Measurements from ENCODE around the gene MUC5AC. TPM values are rescaled to one million over a fixed set of nuclear protein-coding genes. Genes with fewer than 3 reads are reported as not detected.

The MUC5AC gene
- total and polyA plus RNA-seq, 2 of the 13 experiments (the other 11 are each of a cell fraction or from before 2014, with no cell fraction given), result under 0.01 TPM; not detected in 1

DNA sequence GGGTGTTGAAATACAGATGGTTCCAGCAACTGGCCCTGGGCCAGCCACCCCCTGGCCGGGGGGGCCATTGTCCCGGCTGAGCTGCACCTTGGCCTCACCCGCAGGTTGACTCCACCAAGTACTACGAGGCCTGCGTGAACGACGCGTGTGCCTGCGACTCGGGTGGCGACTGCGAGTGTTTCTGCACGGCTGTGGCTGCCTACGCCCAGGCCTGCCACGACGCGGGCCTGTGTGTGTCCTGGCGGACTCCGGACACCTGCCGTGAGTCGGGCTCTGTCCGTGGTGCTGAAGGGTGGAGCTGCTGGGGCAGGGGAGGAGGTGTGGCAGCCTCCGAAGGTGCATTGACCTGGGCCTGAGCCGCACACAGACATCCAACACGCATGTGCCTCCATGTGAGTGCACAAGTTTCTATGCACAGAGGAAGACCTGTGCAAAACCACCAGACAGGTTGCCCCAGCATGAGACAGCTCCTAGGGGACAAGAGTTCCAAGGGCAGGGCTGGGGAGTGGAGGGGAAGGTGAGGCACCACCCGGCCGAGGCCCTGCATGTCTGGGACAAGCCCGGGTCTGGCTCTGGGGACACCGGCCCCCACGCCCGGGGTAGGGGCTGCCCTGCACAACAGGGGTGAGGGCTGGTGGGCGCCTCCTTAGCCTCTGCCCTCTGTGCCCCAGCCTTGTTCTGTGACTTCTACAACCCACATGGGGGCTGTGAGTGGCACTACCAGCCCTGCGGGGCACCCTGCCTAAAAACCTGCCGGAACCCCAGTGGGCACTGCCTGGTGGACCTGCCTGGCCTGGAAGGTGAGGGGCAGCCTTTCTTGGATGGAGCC, 81.2 kb downstream of the MUC5AC start (continued):
- TF ChIP-seq HOMEZ (CRISPR knock-in tag; IDR thresholded peaks at IDR 0.05; ENCODE audit: low read depth) (no peak), HBP1 (CRISPR knock-in tag; IDR thresholded peaks at IDR 0.05; ENCODE audit: low read depth) (peak; percentile 80), ISL2 (CRISPR knock-in tag; IDR thresholded peaks at IDR 0.05) (no peak), PREB (CRISPR knock-in tag; IDR thresholded peaks at IDR 0.05) (no peak), GTF3A (CRISPR knock-in tag; conservative IDR thresholded peaks at IDR 0.05) (no peak), ZNF772 (CRISPR knock-in tag; IDR thresholded peaks at IDR 0.05) (peak; percentile 54; the same call in 1 of the 2 replicates), HNRNPH1 (optimal IDR thresholded peaks at IDR 0.05; ENCODE audit: low read depth, low read length) (no peak), ZBTB33 (CRISPR knock-in tag; IDR thresholded peaks at IDR 0.05) (0 out of 2 replicates have a peak, but pooled peaks have one; percentile 16), MAFF (IDR thresholded peaks at IDR 0.05; ENCODE audit: low read depth, low read length) (no peak), MIXL1 (CRISPR knock-in tag; IDR thresholded peaks at IDR 0.05) (no peak), ATF5 (CRISPR knock-in tag; IDR thresholded peaks at IDR 0.05; ENCODE audit: low read depth) (no peak), SPEN (CRISPR knock-in tag; IDR thresholded peaks at IDR 0.05; ENCODE audit: low read depth) (0 out of 2 replicates have a peak, but pooled peaks have one; percentile 28), MYNN (CRISPR knock-in tag; IDR thresholded peaks at IDR 0.05; ENCODE audit: low read depth) (no peak), ZMYM4 (CRISPR knock-in tag; IDR thresholded peaks at IDR 0.05) (0 out of 2 replicates have a peak, but pooled peaks have one; percentile 47), BCL6 (CRISPR knock-in tag; IDR thresholded peaks at IDR 0.05) (peak; percentile 21; the same call in 1 of the 2 replicates)
- TF ChIP-seq, protein P1, sequence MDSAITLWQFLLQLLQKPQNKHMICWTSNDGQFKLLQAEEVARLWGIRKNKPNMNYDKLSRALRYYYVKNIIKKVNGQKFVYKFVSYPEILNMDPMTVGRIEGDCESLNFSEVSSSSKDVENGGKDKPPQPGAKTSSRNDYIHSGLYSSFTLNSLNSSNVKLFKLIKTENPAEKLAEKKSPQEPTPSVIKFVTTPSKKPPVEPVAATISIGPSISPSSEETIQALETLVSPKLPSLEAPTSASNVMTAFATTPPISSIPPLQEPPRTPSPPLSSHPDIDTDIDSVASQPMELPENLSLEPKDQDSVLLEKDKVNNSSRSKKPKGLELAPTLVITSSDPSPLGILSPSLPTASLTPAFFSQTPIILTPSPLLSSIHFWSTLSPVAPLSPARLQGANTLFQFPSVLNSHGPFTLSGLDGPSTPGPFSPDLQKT (CRISPR knock-in tag; IDR thresholded peaks at IDR 0.05; ENCODE audit: borderline replicate concordance), result no peak
- TF ChIP-seq, protein P2, sequence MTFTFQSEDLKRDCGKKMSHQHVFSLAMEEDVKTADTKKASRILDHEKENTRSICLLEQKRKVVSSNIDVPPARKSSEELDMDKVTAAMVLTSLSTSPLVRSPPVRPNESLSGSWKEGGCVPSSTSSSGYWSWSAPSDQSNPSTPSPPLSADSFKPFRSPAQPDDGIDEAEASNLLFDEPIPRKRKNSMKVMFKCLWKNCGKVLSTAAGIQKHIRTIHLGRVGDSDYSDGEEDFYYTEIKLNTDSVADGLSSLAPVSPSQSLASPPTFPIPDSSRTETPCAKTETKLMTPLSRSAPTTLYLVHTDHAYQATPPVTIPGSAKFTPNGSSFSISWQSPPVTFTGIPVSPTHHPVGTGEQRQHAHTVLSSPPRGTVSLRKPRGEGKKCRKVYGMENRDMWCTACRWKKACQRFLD (CRISPR knock-in tag; IDR thresholded peaks at IDR 0.05; ENCODE audit: borderline replicate concordance), result no peak
- TF ChIP-seq, protein P3, sequence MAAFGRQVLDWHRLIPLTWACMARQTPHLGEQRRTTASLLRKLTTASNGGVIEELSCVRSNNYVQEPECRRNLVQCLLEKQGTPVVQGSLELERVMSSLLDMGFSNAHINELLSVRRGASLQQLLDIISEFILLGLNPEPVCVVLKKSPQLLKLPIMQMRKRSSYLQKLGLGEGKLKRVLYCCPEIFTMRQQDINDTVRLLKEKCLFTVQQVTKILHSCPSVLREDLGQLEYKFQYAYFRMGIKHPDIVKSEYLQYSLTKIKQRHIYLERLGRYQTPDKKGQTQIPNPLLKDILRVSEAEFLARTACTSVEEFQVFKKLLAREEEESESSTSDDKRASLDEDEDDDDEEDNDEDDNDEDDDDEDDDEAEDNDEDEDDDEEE (CRISPR knock-in tag; IDR thresholded peaks at IDR 0.05), result peak; percentile 71; the same call in 1 of the 2 replicates

Measured in HepG2 (cell line).